H1 (cell line): ENCODE measurements around the gene SEL1L3. TPM values are rescaled to one million over a fixed set of nuclear protein-coding genes. Genes with fewer than 3 reads are reported as not detected.

Experiments
- EP300 ChIP-seq, 2 experiments: IDR thresholded peaks; 1 replicate in 1 of 2; 2 replicates in 1 of 2; pipeline ENCODE4 v1.6.1; 2011 to 2012; ENCODE audit warnings: low read depth in 2 of 2, low read length in 2 of 2, mild to moderate bottlenecking in 2 of 2, borderline replicate concordance in 1 of 2, inconsistent platforms in 1 of 2, moderate library complexity in 1 of 2
- KDM4A ChIP-seq: IDR thresholded peaks from one replicate; pipeline ENCODE4 v1.7.1; 2012; ENCODE audit warnings: low read depth, mild to moderate bottlenecking, moderate library complexity, low read length, inconsistent platforms; ENCODE audit not compliant: severe bottlenecking
- PHF8 ChIP-seq: fragments of 200-600 bp; sonication (generic); conservative IDR thresholded peaks from 2 replicates; pipeline ENCODE4 v1.7.1; 2012; ENCODE audit warnings: low read depth, mild to moderate bottlenecking, inconsistent platforms, low read length, moderate library complexity
- polyA plus RNA-seq, 7 experiments: library from polyadenylated mRNA; depleted of rRNA in 3 of 7; stranded (reverse) in 5 of 7; unstranded in 2 of 7; fragments of >200 nt in 5 of 7; fragments of 200-250 nt in 2 of 7; gene quantifications; 1 replicate in 5 of 7; 2 replicates in 1 of 7; 4 replicates in 1 of 7; pipeline versions ENCODE4 v1.2.1 to v1.2.3, GENCODE V29; 2011 to 2013; ENCODE audit warnings: missing spikeins in 2 of 7, mixed read lengths in 2 of 7
- total RNA-seq: library from RNA; stranded (reverse); fragmentation: NEBNext Ultra II Directional; extraction: Animal tissue kit (Norgen Biotek cat#: 25700); gene quantifications from 2 replicates; pipeline ENCODE4 v1.2.1, GENCODE V29; 2021

Gene SEL1L3
- total and polyA plus RNA-seq, 2 of the 8 experiments (the other 6 are each of a cell fraction or from before 2014, with no cell fraction given), result 18.2 to 54.0 TPM

- TF ChIP-seq KDM4A, result peak; percentile 53
- TF ChIP-seq EP300 (IDR thresholded peaks at IDR 0.05; ENCODE audit: borderline replicate concordance in 1 of 2, low read depth in 2 of 2, low read length in 2 of 2), result no peak
- TF ChIP-seq PHF8, result peak; percentile 34; the same call in 1 of the 2 replicates
Observed at GRCh38 chr4:25862411-25863346, at the start of gene SEL1L3 (continued).
